HEK293 (cell line): Measurements from ENCODE around the gene C14orf132.

Experiments
- CTCF ChIA-PET: fragments of 350-600 bp; formaldehyde crosslinking; extraction: SDS; loops from one replicate; lab custom pipeline; 2021; ENCODE audit warnings: antibody characterized with exemption; lab: Yijun Ruan, JAX
- POLR2A ChIA-PET: fragments of 300-600 bp; formaldehyde crosslinking; extraction: SDS; loops from one replicate; lab custom pipeline; 2020; ENCODE audit warnings: antibody characterized with exemption, inconsistent platforms; lab: Yijun Ruan, JAX
- H3K27ac ChIP-seq: fragments of 200-500 bp; sonication (Bioruptor generic); 2 replicates; pipeline ENCODE4 v1.5.1; 2014; ENCODE audit warnings: low read depth, low read length, control low read depth, inconsistent platforms; ENCODE audit errors: extremely low read depth
- H3K36me3 ChIP-seq, 2 experiments: fragments of 200-500 bp in 1 of 2; sonication (Bioruptor generic) in 1 of 2; 1 replicate in 1 of 2; 2 replicates in 1 of 2; pipeline ENCODE4 v1.5.1; 2014 to 2017; ENCODE audit warnings: inconsistent platforms in 2 of 2, low read length in 2 of 2; ENCODE audit not compliant: control insufficient read depth in 2 of 2, insufficient read depth in 1 of 2
- H3K4me1 ChIP-seq: fragments of 200-500 bp; sonication (Bioruptor generic); 2 replicates; pipeline ENCODE4 v1.5.1; 2014; ENCODE audit warnings: mild to moderate bottlenecking, low read length, inconsistent platforms; ENCODE audit not compliant: control insufficient read depth, insufficient read depth
- H3K4me3 ChIP-seq: 2 replicates; pipeline ENCODE4 v1.5.1; 2011; ENCODE audit warnings: low read depth, mild to moderate bottlenecking, control low read depth, low read length, moderate library complexity
- H3K9me3 ChIP-seq: fragments of 200-500 bp; sonication (Bioruptor generic); 2 replicates; pipeline ENCODE4 v1.5.1; 2014; ENCODE audit warnings: low read depth, low read length, inconsistent platforms; ENCODE audit not compliant: control insufficient read depth, insufficient read depth
- EGR2 ChIP-seq: fragments of 450-650 bp; formaldehyde crosslinking; IDR thresholded peaks from 2 replicates; pipeline ENCODE4 v1.5.1; 2016; ENCODE audit warnings: low read depth, missing biosample characterization, missing genetic modification characterization
- GLIS1 ChIP-seq: fragments of 450-650 bp; formaldehyde crosslinking; IDR thresholded peaks from 2 replicates; pipeline ENCODE4 v1.5.1; 2016; ENCODE audit warnings: missing biosample characterization, missing genetic modification characterization
- MZF1 ChIP-seq: fragments of 450-650 bp; formaldehyde crosslinking; IDR thresholded peaks from 2 replicates; pipeline ENCODE4 v1.5.1; 2017; ENCODE audit warnings: missing biosample characterization, missing genetic modification characterization, borderline replicate concordance
- SETDB1 ChIP-seq: IDR thresholded peaks from one replicate; pipeline ENCODE4 v1.6.1; 2017; ENCODE audit warnings: mild to moderate bottlenecking, low read length, moderate library complexity, mixed read lengths; ENCODE audit not compliant: insufficient read length
- WT1 ChIP-seq: fragments of 450-650 bp; formaldehyde crosslinking; IDR thresholded peaks from 2 replicates; pipeline ENCODE4 v1.5.1; 2016; ENCODE audit warnings: missing biosample characterization, missing genetic modification characterization
- ZBTB17 ChIP-seq: fragments of 450-650 bp; formaldehyde crosslinking; IDR thresholded peaks from 2 replicates; pipeline ENCODE4 v1.5.1; 2016; ENCODE audit warnings: missing biosample characterization, missing genetic modification characterization
- ZNF133 ChIP-seq: fragments of 450-650 bp; formaldehyde crosslinking; IDR thresholded peaks from 2 replicates; pipeline ENCODE4 v1.5.1; 2016; ENCODE audit warnings: missing biosample characterization, missing genetic modification characterization
- ZNF16 ChIP-seq: fragments of 450-650 bp; formaldehyde crosslinking; IDR thresholded peaks from 2 replicates; pipeline ENCODE4 v1.5.1; 2016; ENCODE audit warnings: low read depth, missing biosample characterization, missing genetic modification characterization
- ZNF19 ChIP-seq: fragments of 450-650 bp; formaldehyde crosslinking; IDR thresholded peaks from 2 replicates; pipeline ENCODE4; 2016; ENCODE audit warnings: missing biosample characterization, missing genetic modification characterization, low read depth
- ZNF239 ChIP-seq: fragments of 450-650 bp; formaldehyde crosslinking; IDR thresholded peaks from 2 replicates; pipeline ENCODE4 v1.5.1; 2016; ENCODE audit warnings: missing biosample characterization, missing genetic modification characterization
- ZNF302 ChIP-seq: fragments of 450-650 bp; formaldehyde crosslinking; IDR thresholded peaks from 2 replicates; pipeline ENCODE4 v1.5.1; 2016; ENCODE audit warnings: missing biosample characterization, missing genetic modification characterization, low read depth
- ZNF324 ChIP-seq: fragments of 450-650 bp; formaldehyde crosslinking; IDR thresholded peaks from 2 replicates; pipeline ENCODE4 v1.5.1; 2016; ENCODE audit warnings: missing biosample characterization, missing genetic modification characterization
- ZNF366 ChIP-seq: fragments of 450-650 bp; formaldehyde crosslinking; conservative IDR thresholded peaks from 2 replicates; pipeline ENCODE4 v1.5.1; 2016; ENCODE audit warnings: missing biosample characterization, missing genetic modification characterization
- ZNF433 ChIP-seq: fragments of 450-650 bp; formaldehyde crosslinking; IDR thresholded peaks from 2 replicates; pipeline ENCODE4 v1.5.1; 2016; ENCODE audit warnings: missing biosample characterization, missing genetic modification characterization, low read depth
- ZNF585B ChIP-seq: fragments of 450-650 bp; formaldehyde crosslinking; IDR thresholded peaks from 2 replicates; pipeline ENCODE4 v1.5.1; 2016; ENCODE audit warnings: missing biosample characterization, missing genetic modification characterization
- ZNF610 ChIP-seq: fragments of 450-650 bp; formaldehyde crosslinking; IDR thresholded peaks from 2 replicates; pipeline ENCODE4 v1.5.1; 2016; ENCODE audit warnings: missing biosample characterization, missing genetic modification characterization, borderline replicate concordance
- ZNF629 ChIP-seq: fragments of 450-650 bp; formaldehyde crosslinking; IDR thresholded peaks from 2 replicates; pipeline ENCODE4 v1.5.1; 2017; ENCODE audit warnings: missing biosample characterization, missing genetic modification characterization
- ZNF768 ChIP-seq: fragments of 450-650 bp; formaldehyde crosslinking; IDR thresholded peaks from 2 replicates; pipeline ENCODE4 v1.5.1; 2018; ENCODE audit warnings: missing biosample characterization, mild to moderate bottlenecking, missing genetic modification characterization
- TF ChIP-seq, protein P1 (sequence below): fragments of 450-650 bp; formaldehyde crosslinking; IDR thresholded peaks from 2 replicates; pipeline ENCODE4 v1.5.1; 2016; ENCODE audit warnings: missing biosample characterization, missing genetic modification characterization
- TF ChIP-seq, protein P2 (sequence below): fragments of 450-650 bp; formaldehyde crosslinking; IDR thresholded peaks from 2 replicates; pipeline ENCODE4 v1.5.1; 2016; ENCODE audit warnings: missing biosample characterization, missing genetic modification characterization
- TF ChIP-seq, protein P3 (sequence below): fragments of 450-650 bp; IDR thresholded peaks from 2 replicates; pipeline ENCODE4 v1.5.1; 2018; ENCODE audit warnings: missing biosample characterization, missing genetic modification characterization
- TF ChIP-seq, protein P4 (sequence below): fragments of 450-650 bp; formaldehyde crosslinking; IDR thresholded peaks from 2 replicates; pipeline ENCODE4 v1.5.1; 2016; ENCODE audit warnings: missing biosample characterization, missing genetic modification characterization
- TF ChIP-seq, protein P5 (sequence below): fragments of 450-650 bp; formaldehyde crosslinking; IDR thresholded peaks from 2 replicates; pipeline ENCODE4 v1.5.1; 2016; ENCODE audit warnings: missing biosample characterization, missing genetic modification characterization
- TF ChIP-seq, protein P6 (sequence below): fragments of 450-650 bp; formaldehyde crosslinking; IDR thresholded peaks from 2 replicates; pipeline ENCODE4 v1.5.1; 2016; ENCODE audit warnings: missing biosample characterization, missing genetic modification characterization, low read depth
- TF ChIP-seq, protein P7 (sequence below): fragments of 450-650 bp; formaldehyde crosslinking; IDR thresholded peaks from 2 replicates; pipeline ENCODE4 v1.5.1; 2017; ENCODE audit warnings: missing biosample characterization, mild to moderate bottlenecking, missing genetic modification characterization, moderate library complexity

C14orf132 gene

DNA sequence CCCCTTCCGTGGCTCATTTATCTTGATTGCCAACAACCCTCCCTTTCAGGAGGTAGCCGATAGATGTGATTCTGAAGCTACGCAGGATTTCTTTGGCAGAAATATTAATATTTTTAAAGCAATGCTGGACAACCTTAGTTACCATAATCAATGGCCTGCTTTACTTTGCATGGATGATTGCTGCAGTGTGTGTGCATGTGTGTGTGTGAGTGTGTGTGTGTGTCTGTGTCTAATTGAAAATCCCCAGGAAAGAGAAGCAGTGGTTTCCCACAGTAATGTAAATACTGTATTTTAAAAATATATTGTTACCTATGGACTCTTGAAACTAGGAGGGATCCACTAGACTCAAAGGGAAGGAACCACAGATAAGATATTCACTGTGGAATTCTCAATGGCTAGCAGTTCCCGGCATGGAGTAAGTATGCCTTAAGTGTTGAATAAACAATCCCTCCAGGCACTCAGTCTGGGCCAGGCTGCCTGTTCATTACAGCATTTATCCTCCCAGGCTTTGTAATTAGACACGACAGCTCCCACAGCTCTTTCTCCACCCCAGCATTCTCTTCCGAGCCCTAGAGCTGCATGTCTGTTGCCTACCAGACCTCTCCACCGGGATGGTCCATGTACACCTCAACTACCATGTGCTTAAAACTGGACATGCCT is 22.5 kb upstream of the C14orf132 start (continued):
- TF ChIP-seq, protein P1, sequence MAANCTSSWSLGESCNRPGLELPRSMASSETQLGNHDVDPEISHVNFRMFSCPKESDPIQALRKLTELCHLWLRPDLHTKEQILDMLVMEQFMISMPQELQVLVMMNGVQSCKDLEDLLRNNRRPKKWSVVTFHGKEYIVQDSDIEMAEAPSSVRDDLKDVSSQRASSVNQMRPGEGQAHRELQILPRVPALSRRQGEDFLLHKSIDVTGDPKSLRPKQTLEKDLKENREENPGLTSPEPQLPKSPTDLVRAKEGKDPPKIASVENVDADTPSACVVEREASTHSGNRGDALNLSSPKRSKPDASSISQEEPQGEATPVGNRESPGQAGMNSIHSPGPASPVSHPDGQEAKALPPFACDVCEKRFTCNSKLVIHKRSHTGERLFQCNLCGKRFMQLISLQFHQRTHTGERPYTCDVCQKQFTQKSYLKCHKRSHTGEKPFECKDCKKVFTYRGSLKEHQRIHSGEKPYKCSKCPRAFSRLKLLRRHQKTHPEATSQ (tag by site-specific recombination) = no peak
- TF ChIP-seq SETDB1 (peak; percentile 17), ZNF133 (tag by site-specific recombination) (no peak), EGR2 (peak; percentile 50), ZNF768 (tag by site-specific recombination) (no peak), ZNF239 (no peak), ZNF324 (no peak), GLIS1 (tag by site-specific recombination) (no peak), MZF1 (no peak), ZNF19 (tag by site-specific recombination) (no peak), WT1 (tag by site-specific recombination) (peak; percentile 78)
- TF ChIP-seq, protein P2, sequence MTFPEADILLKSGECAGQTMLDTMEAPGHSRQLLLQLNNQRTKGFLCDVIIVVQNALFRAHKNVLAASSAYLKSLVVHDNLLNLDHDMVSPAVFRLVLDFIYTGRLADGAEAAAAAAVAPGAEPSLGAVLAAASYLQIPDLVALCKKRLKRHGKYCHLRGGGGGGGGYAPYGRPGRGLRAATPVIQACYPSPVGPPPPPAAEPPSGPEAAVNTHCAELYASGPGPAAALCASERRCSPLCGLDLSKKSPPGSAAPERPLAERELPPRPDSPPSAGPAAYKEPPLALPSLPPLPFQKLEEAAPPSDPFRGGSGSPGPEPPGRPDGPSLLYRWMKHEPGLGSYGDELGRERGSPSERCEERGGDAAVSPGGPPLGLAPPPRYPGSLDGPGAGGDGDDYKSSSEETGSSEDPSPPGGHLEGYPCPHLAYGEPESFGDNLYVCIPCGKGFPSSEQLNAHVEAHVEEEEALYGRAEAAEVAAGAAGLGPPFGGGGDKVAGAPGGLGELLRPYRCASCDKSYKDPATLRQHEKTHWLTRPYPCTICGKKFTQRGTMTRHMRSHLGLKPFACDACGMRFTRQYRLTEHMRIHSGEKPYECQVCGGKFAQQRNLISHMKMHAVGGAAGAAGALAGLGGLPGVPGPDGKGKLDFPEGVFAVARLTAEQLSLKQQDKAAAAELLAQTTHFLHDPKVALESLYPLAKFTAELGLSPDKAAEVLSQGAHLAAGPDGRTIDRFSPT (tag by site-specific recombination) = no peak
- TF ChIP-seq, protein P3, sequence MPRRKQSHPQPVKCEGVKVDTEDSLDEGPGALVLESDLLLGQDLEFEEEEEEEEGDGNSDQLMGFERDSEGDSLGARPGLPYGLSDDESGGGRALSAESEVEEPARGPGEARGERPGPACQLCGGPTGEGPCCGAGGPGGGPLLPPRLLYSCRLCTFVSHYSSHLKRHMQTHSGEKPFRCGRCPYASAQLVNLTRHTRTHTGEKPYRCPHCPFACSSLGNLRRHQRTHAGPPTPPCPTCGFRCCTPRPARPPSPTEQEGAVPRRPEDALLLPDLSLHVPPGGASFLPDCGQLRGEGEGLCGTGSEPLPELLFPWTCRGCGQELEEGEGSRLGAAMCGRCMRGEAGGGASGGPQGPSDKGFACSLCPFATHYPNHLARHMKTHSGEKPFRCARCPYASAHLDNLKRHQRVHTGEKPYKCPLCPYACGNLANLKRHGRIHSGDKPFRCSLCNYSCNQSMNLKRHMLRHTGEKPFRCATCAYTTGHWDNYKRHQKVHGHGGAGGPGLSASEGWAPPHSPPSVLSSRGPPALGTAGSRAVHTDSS (tag by site-specific recombination) = no peak
- TF ChIP-seq, protein P4, sequence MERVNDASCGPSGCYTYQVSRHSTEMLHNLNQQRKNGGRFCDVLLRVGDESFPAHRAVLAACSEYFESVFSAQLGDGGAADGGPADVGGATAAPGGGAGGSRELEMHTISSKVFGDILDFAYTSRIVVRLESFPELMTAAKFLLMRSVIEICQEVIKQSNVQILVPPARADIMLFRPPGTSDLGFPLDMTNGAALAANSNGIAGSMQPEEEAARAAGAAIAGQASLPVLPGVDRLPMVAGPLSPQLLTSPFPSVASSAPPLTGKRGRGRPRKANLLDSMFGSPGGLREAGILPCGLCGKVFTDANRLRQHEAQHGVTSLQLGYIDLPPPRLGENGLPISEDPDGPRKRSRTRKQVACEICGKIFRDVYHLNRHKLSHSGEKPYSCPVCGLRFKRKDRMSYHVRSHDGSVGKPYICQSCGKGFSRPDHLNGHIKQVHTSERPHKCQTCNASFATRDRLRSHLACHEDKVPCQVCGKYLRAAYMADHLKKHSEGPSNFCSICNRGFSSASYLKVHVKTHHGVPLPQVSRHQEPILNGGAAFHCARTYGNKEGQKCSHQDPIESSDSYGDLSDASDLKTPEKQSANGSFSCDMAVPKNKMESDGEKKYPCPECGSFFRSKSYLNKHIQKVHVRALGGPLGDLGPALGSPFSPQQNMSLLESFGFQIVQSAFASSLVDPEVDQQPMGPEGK (tag by site-specific recombination) = no peak
- TF ChIP-seq, protein P5, sequence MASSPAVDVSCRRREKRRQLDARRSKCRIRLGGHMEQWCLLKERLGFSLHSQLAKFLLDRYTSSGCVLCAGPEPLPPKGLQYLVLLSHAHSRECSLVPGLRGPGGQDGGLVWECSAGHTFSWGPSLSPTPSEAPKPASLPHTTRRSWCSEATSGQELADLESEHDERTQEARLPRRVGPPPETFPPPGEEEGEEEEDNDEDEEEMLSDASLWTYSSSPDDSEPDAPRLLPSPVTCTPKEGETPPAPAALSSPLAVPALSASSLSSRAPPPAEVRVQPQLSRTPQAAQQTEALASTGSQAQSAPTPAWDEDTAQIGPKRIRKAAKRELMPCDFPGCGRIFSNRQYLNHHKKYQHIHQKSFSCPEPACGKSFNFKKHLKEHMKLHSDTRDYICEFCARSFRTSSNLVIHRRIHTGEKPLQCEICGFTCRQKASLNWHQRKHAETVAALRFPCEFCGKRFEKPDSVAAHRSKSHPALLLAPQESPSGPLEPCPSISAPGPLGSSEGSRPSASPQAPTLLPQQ (tag by site-specific recombination) = no peak
- TF ChIP-seq, protein P6, sequence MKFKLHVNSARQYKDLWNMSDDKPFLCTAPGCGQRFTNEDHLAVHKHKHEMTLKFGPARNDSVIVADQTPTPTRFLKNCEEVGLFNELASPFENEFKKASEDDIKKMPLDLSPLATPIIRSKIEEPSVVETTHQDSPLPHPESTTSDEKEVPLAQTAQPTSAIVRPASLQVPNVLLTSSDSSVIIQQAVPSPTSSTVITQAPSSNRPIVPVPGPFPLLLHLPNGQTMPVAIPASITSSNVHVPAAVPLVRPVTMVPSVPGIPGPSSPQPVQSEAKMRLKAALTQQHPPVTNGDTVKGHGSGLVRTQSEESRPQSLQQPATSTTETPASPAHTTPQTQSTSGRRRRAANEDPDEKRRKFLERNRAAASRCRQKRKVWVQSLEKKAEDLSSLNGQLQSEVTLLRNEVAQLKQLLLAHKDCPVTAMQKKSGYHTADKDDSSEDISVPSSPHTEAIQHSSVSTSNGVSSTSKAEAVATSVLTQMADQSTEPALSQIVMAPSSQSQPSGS = no peak

DNA sequence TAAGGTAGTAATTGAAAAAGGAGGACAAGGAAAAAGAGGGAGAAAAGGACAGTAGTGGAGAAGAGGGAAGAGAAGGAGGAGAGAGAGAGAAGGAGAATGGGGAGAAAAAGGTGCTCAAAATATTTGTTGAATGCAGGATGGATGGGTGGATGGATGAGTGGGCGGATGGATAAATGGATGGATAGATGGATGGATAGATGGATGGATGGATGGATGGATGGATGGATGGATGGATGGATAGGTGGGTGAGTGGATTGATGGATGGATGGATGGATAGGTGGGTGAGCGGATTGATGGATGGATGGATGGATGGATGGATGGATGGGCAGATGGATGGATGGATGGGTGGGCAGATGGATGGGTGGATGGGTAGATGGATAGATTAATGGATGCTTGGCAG is 21.3 kb upstream of the C14orf132 start:
- Histone ChIP-seq H3K4me1 (peaks cover 8% of the 10 kb centered on the region; the same call in 1 of the 2 replicates), H3K27ac (no peak overlapping the region), H3K4me3 (no peak overlapping the region), H3K36me3 (no peaks in the 10 kb centered on the region), H3K9me3 (no peaks in the 10 kb centered on the region)
- CTCF ChIA-PET = interaction anchor here (0.7 kb wide), 1 partner anchor 89 kb away, joined by 3 read pairs; no protein-coding TSS in a partner anchor
- POLR2A ChIA-PET = no interaction called here
- TF ChIP-seq ZBTB17 (tag by site-specific recombination) = peak; percentile 98
- no peak for TF ChIP-seq ZNF585B (tag by site-specific recombination)
- TF ChIP-seq ZNF302 (tag by site-specific recombination) = no peak
- TF ChIP-seq ZNF366 = peak; percentile 93
- TF ChIP-seq, protein P7, sequence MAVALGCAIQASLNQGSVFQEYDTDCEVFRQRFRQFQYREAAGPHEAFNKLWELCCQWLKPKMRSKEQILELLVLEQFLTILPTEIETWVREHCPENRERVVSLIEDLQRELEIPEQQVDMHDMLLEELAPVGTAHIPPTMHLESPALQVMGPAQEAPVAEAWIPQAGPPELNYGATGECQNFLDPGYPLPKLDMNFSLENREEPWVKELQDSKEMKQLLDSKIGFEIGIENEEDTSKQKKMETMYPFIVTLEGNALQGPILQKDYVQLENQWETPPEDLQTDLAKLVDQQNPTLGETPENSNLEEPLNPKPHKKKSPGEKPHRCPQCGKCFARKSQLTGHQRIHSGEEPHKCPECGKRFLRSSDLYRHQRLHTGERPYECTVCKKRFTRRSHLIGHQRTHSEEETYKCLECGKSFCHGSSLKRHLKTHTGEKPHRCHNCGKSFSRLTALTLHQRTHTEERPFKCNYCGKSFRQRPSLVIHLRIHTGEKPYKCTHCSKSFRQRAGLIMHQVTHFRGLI (tag by site-specific recombination) = no peak
- TF ChIP-seq ZNF629 (tag by site-specific recombination) = no peak
- TF ChIP-seq ZNF16 (tag by site-specific recombination) = no peak
- no peak for TF ChIP-seq ZNF433 (tag by site-specific recombination)
- TF ChIP-seq ZNF610 (tag by site-specific recombination) = no peak
